Measurements from ENCODE around the gene DHRS1.

Gene DHRS1

DNA sequence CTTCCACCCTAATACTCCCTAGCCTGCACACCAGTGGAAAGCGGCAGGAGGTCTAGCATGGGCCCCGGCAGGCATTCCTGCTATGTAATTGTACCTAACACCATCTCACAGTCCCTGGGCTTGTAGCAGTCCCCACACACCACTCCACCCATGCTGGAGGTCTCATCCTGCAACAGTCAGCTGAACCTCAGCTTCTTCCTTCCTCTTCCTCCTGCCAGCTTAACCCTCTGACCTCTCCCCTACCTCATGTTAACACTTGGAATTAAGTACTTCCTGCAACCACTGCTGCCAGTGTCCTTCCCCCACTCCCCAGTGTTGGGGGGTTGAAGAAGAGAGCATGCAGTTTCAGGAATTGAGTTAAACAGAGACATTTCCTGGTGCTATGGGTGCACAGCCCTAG lies 27.7 kb upstream of the DHRS1 start:
- Histone ChIP-seq H3F3A (ENCODE audit: low read depth) (0 out of 2 replicates have a peak, but pooled peaks cover 3% of the 10 kb centered on the region), H3K4me2 (ENCODE audit: low read depth, low read length, poor library complexity, severe bottlenecking) (peak overlapping the region; percentile 65), H3K4me3 (ENCODE audit: low read length, poor library complexity, severe bottlenecking) (peak overlapping the region; percentile 50), H4K20me1 (ENCODE audit: insufficient read depth, low read length, poor library complexity, severe bottlenecking) (no peaks in the 10 kb centered on the region), H3K9ac (ENCODE audit: low read depth, low read length, poor library complexity, severe bottlenecking) (peak overlapping the region; percentile 59), H3K9me3 (ENCODE audit: insufficient read depth, low read depth, low read length) (no peaks in the 10 kb centered on the region), H2AFZ (ENCODE audit: low read length) (peak overlapping the region; percentile 94), H3K79me2 (ENCODE audit: insufficient read depth, low read length) (no peaks in the 10 kb centered on the region), H3K27me3 (ENCODE audit: insufficient read depth, low read length, poor library complexity, severe bottlenecking) (no peaks in the 10 kb centered on the region), H3K4me1 (ENCODE audit: insufficient read depth, low read length, poor library complexity, severe bottlenecking) (peaks cover 45% of the 10 kb centered on the region), H3K36me3 (ENCODE audit: insufficient read depth, low read length) (no peaks in the 10 kb centered on the region), H3K9me2 (replicated peaks; ENCODE audit: low read depth, low read length) (no peaks in the 10 kb centered on the region)
- no peak for TF ChIP-seq EZH2phosphoT487 (IDR thresholded peaks at IDR 0.05; ENCODE audit: borderline replicate concordance)
- TF ChIP-seq, protein P1, sequence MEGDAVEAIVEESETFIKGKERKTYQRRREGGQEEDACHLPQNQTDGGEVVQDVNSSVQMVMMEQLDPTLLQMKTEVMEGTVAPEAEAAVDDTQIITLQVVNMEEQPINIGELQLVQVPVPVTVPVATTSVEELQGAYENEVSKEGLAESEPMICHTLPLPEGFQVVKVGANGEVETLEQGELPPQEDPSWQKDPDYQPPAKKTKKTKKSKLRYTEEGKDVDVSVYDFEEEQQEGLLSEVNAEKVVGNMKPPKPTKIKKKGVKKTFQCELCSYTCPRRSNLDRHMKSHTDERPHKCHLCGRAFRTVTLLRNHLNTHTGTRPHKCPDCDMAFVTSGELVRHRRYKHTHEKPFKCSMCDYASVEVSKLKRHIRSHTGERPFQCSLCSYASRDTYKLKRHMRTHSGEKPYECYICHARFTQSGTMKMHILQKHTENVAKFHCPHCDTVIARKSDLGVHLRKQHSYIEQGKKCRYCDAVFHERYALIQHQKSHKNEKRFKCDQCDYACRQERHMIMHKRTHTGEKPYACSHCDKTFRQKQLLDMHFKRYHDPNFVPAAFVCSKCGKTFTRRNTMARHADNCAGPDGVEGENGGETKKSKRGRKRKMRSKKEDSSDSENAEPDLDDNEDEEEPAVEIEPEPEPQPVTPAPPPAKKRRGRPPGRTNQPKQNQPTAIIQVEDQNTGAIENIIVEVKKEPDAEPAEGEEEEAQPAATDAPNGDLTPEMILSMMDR (conservative IDR thresholded peaks at IDR 0.05; ENCODE audit: low read length) = no peak

DNA sequence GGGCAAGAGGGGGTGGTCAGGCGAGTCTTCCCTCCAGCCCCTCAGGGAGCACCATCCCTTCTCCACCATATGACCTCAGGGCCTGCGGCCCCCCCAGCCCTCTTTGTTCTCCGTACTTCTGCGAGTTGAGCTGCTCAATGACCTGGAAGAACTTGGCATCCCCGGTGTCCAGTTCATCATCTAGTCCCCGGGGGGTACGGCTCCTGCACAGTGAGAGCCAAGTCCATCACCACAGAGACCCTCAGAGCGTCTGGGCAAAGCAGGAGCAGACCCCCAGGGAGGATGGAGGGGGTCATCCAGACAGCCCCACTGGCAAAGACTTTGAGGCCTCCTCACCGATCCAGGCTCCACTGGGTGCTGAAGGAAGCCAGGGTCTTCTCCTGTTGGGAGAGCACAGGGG lies 26.4 kb upstream of the DHRS1 start:
- Histone ChIP-seq H4K20me1 (ENCODE audit: insufficient read depth, low read length, poor library complexity, severe bottlenecking) (no peaks in the 10 kb centered on the region), H3K9me2 (replicated peaks; ENCODE audit: low read depth, low read length) (no peaks in the 10 kb centered on the region), H3K4me3 (ENCODE audit: low read length, poor library complexity, severe bottlenecking) (no peak overlapping the region), H2AFZ (ENCODE audit: low read length) (no peak overlapping the region), H3K27me3 (ENCODE audit: insufficient read depth, low read length, poor library complexity, severe bottlenecking) (no peaks in the 10 kb centered on the region), H3F3A (ENCODE audit: low read depth) (0 out of 2 replicates have a peak, but pooled peaks cover 3% of the 10 kb centered on the region), H3K9me3 (ENCODE audit: insufficient read depth, low read depth, low read length) (no peaks in the 10 kb centered on the region), H3K9ac (ENCODE audit: low read depth, low read length, poor library complexity, severe bottlenecking) (no peak overlapping the region), H3K79me2 (ENCODE audit: insufficient read depth, low read length) (no peaks in the 10 kb centered on the region), H3K4me1 (ENCODE audit: insufficient read depth, low read length, poor library complexity, severe bottlenecking) (peaks cover 38% of the 10 kb centered on the region), H3K4me2 (ENCODE audit: low read depth, low read length, poor library complexity, severe bottlenecking) (no peak overlapping the region), H3K36me3 (ENCODE audit: insufficient read depth, low read length) (no peaks in the 10 kb centered on the region)
- no peak for TF ChIP-seq EZH2phosphoT487 (IDR thresholded peaks at IDR 0.05; ENCODE audit: borderline replicate concordance)
- TF ChIP-seq, protein P1 (conservative IDR thresholded peaks at IDR 0.05; ENCODE audit: low read length) = no peak

DNA sequence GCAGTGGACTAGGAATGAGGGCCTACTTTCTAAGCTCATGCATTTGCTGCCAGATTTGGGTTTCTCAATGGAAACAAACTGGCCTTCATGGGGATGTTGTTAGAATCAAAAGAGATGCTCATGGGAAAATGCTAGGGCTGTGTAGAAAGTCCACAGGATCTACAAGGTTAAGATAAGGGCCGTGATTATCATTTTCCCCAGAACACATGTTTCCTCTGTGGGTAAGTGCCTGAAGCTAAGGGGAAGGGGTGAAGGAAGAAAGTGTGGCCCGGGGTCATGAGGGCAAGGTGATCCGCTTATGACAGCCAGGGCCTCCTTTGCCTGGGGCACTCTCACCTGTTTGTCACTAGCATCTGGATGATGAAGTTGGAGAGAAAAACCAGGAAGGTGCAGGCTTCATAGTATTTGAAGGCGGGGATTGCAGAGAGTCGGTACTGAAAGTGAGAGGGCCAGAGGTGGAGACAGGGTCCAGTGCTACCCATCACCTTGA lies 25.5 kb upstream of the DHRS1 start:
- H3K9ac ChIP-seq (ENCODE audit: low read depth, low read length, poor library complexity, severe bottlenecking) = no peak overlapping the region
- H3F3A ChIP-seq (ENCODE audit: low read depth) = 0 out of 2 replicates have a peak, but pooled peaks cover 3% of the 10 kb centered on the region
- H2AFZ ChIP-seq (ENCODE audit: low read length) = no peak overlapping the region
- no peaks in the 10 kb centered on the region for H3K79me2 ChIP-seq (ENCODE audit: insufficient read depth, low read length)
- H4K20me1 ChIP-seq (ENCODE audit: insufficient read depth, low read length, poor library complexity, severe bottlenecking) = no peaks in the 10 kb centered on the region
- TF ChIP-seq, protein P1 (conservative IDR thresholded peaks at IDR 0.05; ENCODE audit: low read length) = no peak
- no peak for TF ChIP-seq EZH2phosphoT487 (IDR thresholded peaks at IDR 0.05; ENCODE audit: borderline replicate concordance)
- no peak overlapping the region for H3K4me3 ChIP-seq (ENCODE audit: low read length, poor library complexity, severe bottlenecking)
- H3K9me3 ChIP-seq (ENCODE audit: insufficient read depth, low read depth, low read length) = no peaks in the 10 kb centered on the region
- H3K27me3 ChIP-seq (ENCODE audit: insufficient read depth, low read length, poor library complexity, severe bottlenecking) = no peaks in the 10 kb centered on the region
- H3K9me2 ChIP-seq (replicated peaks; ENCODE audit: low read depth, low read length) = no peaks in the 10 kb centered on the region
- peaks cover 38% of the 10 kb centered on the region for H3K4me1 ChIP-seq (ENCODE audit: insufficient read depth, low read length, poor library complexity, severe bottlenecking)
- H3K36me3 ChIP-seq (ENCODE audit: insufficient read depth, low read length) = no peaks in the 10 kb centered on the region
- no peak overlapping the region for H3K4me2 ChIP-seq (ENCODE audit: low read depth, low read length, poor library complexity, severe bottlenecking)

All from Loucy (cell line).